Measurements from ENCODE around the gene UBE2G1. TPM values are rescaled to one million over a fixed set of nuclear protein-coding genes. Genes with fewer than 3 reads are reported as not detected.

UBE2G1 gene
- polyA plus RNA-seq, 1 experiment: 23.1 TPM

DNA sequence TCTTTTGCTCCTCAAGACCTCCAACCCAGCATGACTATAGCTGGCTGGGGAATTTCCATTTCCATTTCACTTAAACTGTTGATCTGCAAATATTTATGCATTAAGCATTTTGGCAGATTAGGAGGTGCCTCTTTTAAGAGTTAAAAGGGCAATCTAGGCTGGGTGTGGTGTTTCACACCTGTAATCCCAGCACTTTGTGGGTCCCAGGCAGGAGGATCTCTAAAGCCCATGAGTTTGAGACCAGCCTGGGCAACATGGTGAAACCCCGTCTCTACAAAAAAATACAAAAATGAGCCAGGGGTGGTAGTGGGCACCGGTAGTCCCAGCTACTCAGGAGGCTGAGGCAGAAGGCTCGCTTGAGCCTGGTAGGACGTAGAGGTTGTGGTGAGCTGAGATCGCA lies 119.8 kb downstream of the UBE2G1 start:
- POLR2A ChIA-PET: no interaction called here
- TF ChIP-seq, protein P1, sequence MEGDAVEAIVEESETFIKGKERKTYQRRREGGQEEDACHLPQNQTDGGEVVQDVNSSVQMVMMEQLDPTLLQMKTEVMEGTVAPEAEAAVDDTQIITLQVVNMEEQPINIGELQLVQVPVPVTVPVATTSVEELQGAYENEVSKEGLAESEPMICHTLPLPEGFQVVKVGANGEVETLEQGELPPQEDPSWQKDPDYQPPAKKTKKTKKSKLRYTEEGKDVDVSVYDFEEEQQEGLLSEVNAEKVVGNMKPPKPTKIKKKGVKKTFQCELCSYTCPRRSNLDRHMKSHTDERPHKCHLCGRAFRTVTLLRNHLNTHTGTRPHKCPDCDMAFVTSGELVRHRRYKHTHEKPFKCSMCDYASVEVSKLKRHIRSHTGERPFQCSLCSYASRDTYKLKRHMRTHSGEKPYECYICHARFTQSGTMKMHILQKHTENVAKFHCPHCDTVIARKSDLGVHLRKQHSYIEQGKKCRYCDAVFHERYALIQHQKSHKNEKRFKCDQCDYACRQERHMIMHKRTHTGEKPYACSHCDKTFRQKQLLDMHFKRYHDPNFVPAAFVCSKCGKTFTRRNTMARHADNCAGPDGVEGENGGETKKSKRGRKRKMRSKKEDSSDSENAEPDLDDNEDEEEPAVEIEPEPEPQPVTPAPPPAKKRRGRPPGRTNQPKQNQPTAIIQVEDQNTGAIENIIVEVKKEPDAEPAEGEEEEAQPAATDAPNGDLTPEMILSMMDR (IDR thresholded peaks at IDR 0.05; ENCODE audit: insufficient read depth, low read depth, low read length): no peak
- no peak for DNase-seq (ENCODE audit: low read depth)
- 0 out of 2 replicates have a peak, but pooled peaks cover 2% of the 10 kb centered on the region for H3K36me3 ChIP-seq (ENCODE audit: control insufficient read depth, insufficient read depth, low read length)
- no peaks in the 10 kb centered on the region for H3K27me3 ChIP-seq (ENCODE audit: control insufficient read depth, insufficient read depth, low read length)
- CTCF ChIA-PET: interaction anchor here (0.8 to 3.2 kb wide), 5 partner anchors 10 to 46 kb away, joined by 3 to 11 read pairs (median 3); no protein-coding TSS in a partner anchor
- no peak overlapping the region for H3K4me3 ChIP-seq (ENCODE audit: low read depth, low read length)

DNA sequence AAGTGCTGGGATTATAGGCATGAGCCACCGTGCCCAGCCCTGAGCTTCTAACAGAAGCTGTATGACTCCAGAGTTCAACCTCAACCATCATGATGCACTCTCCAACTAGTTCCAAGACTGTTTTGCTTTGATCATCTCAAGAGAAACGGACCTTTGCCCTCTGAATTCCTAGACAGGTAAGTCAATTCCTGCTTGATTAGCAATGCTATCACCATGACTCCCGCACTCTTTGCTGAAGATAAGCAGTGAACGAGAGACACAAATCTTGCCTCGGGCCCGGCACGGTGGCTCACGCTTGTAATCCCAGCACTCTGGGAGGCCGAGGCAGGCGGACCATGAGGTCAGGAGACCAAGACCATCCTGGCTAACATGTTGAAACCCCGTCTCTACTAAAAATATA lies 124.9 kb downstream of the UBE2G1 start:
- no peak for DNase-seq (ENCODE audit: low read depth)
- CTCF ChIA-PET: interaction anchor here (1.2 to 4.0 kb wide), 3 partner anchors 9 to 26 kb away, joined by 4 to 20 read pairs (median 4); no protein-coding TSS in a partner anchor
- H3K4me3 ChIP-seq (ENCODE audit: low read depth, low read length): no peak overlapping the region
- peaks cover 5% of the 10 kb centered on the region for H3K36me3 ChIP-seq (ENCODE audit: control insufficient read depth, insufficient read depth, low read length)
- no peaks in the 10 kb centered on the region for H3K27me3 ChIP-seq (ENCODE audit: control insufficient read depth, insufficient read depth, low read length)
- TF ChIP-seq, protein P1 (IDR thresholded peaks at IDR 0.05; ENCODE audit: insufficient read depth, low read depth, low read length): no peak
- POLR2A ChIA-PET: no interaction called here

DNA sequence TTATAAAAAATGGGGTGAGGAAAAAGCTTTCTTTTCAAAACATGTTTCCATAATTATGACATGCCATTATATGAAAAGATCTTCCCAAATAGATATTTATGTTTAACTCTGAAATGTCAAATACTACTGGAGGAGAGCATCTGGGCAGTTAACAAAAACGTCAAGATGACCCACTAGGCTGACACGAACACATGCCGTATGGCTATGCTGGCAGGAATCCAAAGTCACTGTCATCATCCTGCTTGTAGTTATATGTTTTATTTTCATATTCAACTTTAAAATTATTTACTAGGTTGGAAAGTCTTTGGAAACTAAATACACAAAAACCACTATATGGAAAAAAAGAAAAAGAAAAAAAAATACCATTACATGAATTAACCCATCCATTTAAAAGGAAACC lies 130.0 kb downstream of the UBE2G1 start:
- peaks cover 6% of the 10 kb centered on the region for H3K36me3 ChIP-seq (ENCODE audit: control insufficient read depth, insufficient read depth, low read length)
- TF ChIP-seq, protein P1 (IDR thresholded peaks at IDR 0.05; ENCODE audit: insufficient read depth, low read depth, low read length): no peak
- CTCF ChIA-PET: no interaction called here
- POLR2A ChIA-PET: no interaction called here
- H3K4me3 ChIP-seq (ENCODE audit: low read depth, low read length): no peak overlapping the region
- DNase-seq (ENCODE audit: low read depth): no peak
- no peaks in the 10 kb centered on the region for H3K27me3 ChIP-seq (ENCODE audit: control insufficient read depth, insufficient read depth, low read length)

DNA sequence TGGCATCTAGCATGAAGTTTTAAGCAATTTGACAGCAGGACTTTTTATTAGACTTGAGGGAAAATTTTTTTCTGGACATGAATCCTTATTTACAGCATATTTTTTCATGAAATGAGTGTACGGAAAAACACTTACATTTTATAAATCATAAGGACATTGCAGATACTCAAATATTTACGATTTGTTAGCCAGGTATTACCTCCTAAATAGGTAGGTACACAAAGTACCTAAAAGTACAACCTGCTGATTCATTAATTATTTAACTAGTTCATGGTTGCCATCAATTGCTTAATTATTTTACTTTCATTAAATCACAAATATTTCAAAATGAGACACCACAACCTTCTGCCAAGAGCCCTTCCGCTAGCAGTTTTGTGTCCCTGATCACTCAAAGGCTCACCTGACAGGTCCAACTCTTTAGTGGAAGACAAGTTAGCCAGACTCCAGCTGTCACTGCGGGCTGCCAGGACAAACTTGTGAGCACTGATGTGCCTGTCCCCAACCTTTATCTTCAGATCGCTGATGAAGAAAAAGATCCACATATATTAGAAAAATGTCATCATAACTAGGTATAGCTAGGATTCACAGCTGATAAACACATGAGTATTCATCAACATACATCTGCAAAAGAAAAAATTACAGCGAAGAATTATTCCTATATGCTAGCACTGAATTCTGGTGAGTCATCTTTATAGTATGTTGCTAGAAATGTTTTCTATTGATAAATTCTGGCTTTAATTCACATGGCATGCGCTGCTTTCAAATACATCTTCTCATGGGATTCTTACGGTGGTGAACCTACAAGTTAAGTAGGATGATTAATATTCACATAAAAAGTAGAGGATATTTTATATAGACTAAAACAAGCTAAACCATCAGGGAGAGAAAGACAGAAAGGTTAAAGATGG lies 130.8 kb downstream of the UBE2G1 start:
- no peak for DNase-seq (ENCODE audit: low read depth)
- TF ChIP-seq, protein P1 (IDR thresholded peaks at IDR 0.05; ENCODE audit: insufficient read depth, low read depth, low read length): no peak

DNA sequence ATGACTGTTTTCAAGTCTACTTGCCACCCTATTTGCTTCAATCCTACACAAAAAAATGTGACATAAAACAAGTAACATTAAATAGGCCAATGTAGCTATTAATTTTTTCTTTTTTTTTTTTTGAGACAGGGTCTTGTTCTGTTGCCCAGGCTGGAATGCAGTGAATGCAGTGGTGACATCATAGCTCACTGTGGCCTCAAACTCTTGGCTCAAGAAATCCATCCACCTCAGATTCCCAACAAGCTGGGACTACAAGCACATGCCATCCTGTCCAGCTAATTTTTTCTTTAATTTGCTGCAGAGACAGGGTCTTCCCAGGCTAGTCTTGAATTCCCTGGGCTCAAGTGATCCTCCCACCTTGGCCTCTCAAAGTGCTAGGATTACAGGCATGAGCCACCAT lies 132.1 kb downstream of the UBE2G1 start:
- H3K4me3 ChIP-seq (ENCODE audit: low read depth, low read length): no peak overlapping the region
- no peaks in the 10 kb centered on the region for H3K27me3 ChIP-seq (ENCODE audit: control insufficient read depth, insufficient read depth, low read length)
- peaks cover 2% of the 10 kb centered on the region for H3K36me3 ChIP-seq (ENCODE audit: control insufficient read depth, insufficient read depth, low read length)
- TF ChIP-seq, protein P1 (IDR thresholded peaks at IDR 0.05; ENCODE audit: insufficient read depth, low read depth, low read length): no peak
- POLR2A ChIA-PET: no interaction called here
- CTCF ChIA-PET: interaction anchor here (1.2 to 1.4 kb wide), 2 partner anchors 17 to 19 kb away, joined by 4 to 7 read pairs; no protein-coding TSS in a partner anchor
- DNase-seq (ENCODE audit: low read depth): no peak

More for the DNA sequence above, 130.8 kb downstream of the UBE2G1 start:
- CTCF ChIA-PET: interaction anchor here (1.2 to 1.4 kb wide), 3 partner anchors 11 to 20 kb away, joined by 4 to 7 read pairs (median 4); no protein-coding TSS in a partner anchor
- POLR2A ChIA-PET: no interaction called here
- Histone ChIP-seq H3K36me3 (ENCODE audit: control insufficient read depth, insufficient read depth, low read length) (peaks cover 6% of the 10 kb centered on the region), H3K4me3 (ENCODE audit: low read depth, low read length) (no peak overlapping the region), H3K27me3 (ENCODE audit: control insufficient read depth, insufficient read depth, low read length) (no peaks in the 10 kb centered on the region)

All from BJ (cell line).